PFSK-1 (cell line): ENCODE measurements around the gene GMFB.

Experiments
- FOXP2 ChIP-seq: optimal IDR thresholded peaks from 2 replicates; pipeline ENCODE3; 2011; ENCODE audit warnings: borderline replicate concordance, control low read depth, inconsistent platforms; ENCODE audit not compliant: insufficient read depth; ENCODE audit errors: extremely low read length, extremely low read depth
- POLR2AphosphoS5 ChIP-seq: IDR thresholded peaks from 2 replicates; pipeline ENCODE4 v1.6.1; 2012; ENCODE audit warnings: low read depth, mild to moderate bottlenecking, control low read depth, low read length, moderate library complexity
- SIN3A ChIP-seq: IDR thresholded peaks from 2 replicates; pipeline ENCODE4 v1.6.1; 2012; ENCODE audit warnings: mild to moderate bottlenecking, low read length, moderate library complexity, borderline replicate concordance; ENCODE audit not compliant: insufficient read depth
- TAF1 ChIP-seq: IDR thresholded peaks from 2 replicates; pipeline ENCODE4 v1.6.1; 2012; ENCODE audit warnings: low read length, control low read depth, borderline replicate concordance; ENCODE audit not compliant: insufficient read depth
- TF ChIP-seq, protein P1 (sequence below), 2 experiments: IDR thresholded peaks; 2 replicates each; pipeline versions ENCODE4 v1.6.1 to v1.8.0; 2011 to 2012; ENCODE audit warnings: low read depth in 2 of 2, low read length in 2 of 2, control low read depth in 1 of 2, inconsistent platforms in 1 of 2, mild to moderate bottlenecking in 1 of 2, moderate library complexity in 1 of 2; ENCODE audit not compliant: insufficient read depth in 1 of 2

Gene GMFB

DNA sequence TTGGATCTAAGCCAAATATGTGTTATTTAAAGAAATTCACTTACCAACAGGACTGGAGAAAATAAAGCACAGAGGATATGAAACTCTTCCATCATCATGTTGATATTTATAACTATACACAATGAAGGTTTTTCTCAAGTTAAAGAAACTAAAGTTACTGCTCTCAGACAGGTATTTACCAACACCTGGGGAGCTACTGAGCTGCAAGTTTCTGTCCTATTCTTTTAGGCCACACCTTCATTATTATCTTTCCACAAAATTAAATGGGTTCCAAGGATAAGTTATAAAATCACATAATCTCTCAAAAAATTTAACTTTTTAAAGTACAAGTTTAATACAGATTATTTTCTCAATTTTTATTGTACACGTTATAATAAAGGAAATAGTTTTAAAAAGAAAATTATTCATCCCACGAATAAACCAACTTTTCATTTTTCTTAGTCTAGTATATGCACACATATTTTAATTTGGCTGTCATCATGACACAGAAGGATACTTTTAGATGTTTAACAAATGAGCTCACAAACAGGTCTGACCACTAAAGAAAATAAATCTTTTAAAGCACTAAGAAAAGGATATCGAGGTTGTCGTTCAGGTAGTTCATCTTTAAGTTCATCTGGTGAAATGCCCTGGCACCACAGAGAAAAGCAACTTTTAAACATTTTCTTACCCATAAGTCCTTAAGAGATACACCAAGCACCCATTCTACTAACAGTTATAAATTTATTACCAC lies 7.8 kb downstream of the GMFB start:
- TF ChIP-seq POLR2AphosphoS5 (no peak), FOXP2 (no peak), SIN3A (no peak), TAF1 (no peak)
- TF ChIP-seq, protein P1, sequence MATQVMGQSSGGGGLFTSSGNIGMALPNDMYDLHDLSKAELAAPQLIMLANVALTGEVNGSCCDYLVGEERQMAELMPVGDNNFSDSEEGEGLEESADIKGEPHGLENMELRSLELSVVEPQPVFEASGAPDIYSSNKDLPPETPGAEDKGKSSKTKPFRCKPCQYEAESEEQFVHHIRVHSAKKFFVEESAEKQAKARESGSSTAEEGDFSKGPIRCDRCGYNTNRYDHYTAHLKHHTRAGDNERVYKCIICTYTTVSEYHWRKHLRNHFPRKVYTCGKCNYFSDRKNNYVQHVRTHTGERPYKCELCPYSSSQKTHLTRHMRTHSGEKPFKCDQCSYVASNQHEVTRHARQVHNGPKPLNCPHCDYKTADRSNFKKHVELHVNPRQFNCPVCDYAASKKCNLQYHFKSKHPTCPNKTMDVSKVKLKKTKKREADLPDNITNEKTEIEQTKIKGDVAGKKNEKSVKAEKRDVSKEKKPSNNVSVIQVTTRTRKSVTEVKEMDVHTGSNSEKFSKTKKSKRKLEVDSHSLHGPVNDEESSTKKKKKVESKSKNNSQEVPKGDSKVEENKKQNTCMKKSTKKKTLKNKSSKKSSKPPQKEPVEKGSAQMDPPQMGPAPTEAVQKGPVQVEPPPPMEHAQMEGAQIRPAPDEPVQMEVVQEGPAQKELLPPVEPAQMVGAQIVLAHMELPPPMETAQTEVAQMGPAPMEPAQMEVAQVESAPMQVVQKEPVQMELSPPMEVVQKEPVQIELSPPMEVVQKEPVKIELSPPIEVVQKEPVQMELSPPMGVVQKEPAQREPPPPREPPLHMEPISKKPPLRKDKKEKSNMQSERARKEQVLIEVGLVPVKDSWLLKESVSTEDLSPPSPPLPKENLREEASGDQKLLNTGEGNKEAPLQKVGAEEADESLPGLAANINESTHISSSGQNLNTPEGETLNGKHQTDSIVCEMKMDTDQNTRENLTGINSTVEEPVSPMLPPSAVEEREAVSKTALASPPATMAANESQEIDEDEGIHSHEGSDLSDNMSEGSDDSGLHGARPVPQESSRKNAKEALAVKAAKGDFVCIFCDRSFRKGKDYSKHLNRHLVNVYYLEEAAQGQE (IDR thresholded peaks at IDR 0.05; ENCODE audit: insufficient read depth in 1 of 2, low read depth in 2 of 2, low read length in 2 of 2): no peak

DNA sequence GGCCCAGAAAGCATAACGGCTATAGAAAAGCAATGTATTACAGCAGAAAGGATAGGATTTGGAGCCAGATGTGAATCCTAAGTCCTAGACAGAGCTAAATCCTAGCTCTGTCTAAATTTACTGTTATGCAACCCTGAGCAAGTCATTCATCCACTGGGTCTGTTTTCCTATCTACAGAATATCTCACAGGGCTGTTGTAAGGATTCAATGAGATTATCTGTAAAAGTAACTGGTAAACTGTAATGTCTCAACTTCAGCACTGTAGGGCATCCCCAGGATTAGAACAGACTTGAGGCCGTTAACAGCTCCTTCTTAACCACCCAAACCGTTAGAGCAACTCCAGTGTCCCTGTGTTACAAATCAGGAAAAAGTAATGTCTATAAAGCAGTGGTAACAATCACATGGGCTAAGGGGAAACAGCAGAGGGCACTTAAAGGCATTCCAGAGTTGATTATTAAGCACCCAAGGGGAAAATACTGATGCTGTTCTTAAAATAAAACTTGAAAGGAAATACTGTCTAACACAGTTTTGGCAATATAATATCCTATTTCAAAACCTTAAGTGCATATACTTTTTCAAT lies 10.1 kb downstream of the GMFB start:
- TF ChIP-seq TAF1 (no peak), SIN3A (no peak), FOXP2 (no peak), POLR2AphosphoS5 (no peak)
- TF ChIP-seq, protein P1 (IDR thresholded peaks at IDR 0.05; ENCODE audit: insufficient read depth in 1 of 2, low read depth in 2 of 2, low read length in 2 of 2): no peak

DNA sequence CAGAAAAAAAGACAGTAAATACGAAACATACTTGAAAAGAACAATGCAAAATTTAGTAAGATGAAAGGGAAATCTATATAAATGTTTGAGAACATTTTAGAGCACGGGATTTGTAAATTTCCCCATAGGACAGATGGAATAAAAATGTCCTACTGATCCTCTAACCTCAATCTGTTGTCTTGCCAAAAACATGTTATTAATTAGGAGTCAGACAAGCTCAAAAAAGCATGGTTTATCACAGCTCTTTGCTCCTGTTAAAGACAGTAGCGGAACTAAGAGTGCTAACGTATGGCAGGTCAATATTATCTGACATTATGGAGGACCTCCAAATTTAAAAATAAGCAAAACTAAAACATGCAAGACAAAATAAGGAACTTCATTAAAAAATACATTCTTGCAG lies 12.9 kb downstream of the GMFB start:
- TF ChIP-seq SIN3A: no peak
- TF ChIP-seq POLR2AphosphoS5: no peak
- TF ChIP-seq, protein P1 (IDR thresholded peaks at IDR 0.05; ENCODE audit: insufficient read depth in 1 of 2, low read depth in 2 of 2, low read length in 2 of 2): no peak
- no peak for TF ChIP-seq FOXP2
- TF ChIP-seq TAF1: no peak

DNA sequence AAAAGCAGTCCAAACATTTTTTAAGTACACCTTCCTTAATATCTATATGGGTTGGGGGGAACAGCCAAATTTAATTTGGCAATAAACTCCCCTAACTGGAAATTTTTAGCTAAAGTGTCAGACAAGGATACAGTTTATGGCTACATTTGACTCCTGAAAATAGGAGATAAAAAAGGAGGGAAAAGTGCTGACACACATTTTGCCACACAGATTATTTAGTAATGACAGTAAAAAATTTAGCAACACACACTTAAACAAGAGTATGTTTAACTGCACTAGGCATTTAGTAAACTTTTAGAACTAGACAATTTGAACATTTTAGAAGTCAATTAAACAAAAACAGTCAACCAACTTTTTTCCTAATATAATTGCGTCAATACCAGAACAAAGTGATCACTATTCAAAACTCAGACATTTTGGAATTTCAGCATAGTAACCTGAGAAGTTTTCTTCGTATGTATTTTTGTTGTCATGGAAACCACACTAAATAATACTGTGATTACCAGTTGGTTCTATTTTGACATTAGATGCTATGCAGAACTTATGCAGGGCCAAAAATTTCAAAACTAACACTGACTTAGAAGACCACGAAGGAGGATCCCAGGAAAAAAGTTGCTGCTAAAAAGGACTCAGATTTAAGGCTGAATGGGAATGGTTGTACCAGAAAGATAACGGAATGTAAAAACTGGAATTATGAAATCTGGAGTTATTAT lies 13.4 kb downstream of the GMFB start:
- TF ChIP-seq FOXP2: no peak
- no peak for TF ChIP-seq POLR2AphosphoS5
- TF ChIP-seq, protein P1 (IDR thresholded peaks at IDR 0.05; ENCODE audit: insufficient read depth in 1 of 2, low read depth in 2 of 2, low read length in 2 of 2): no peak
- no peak for TF ChIP-seq SIN3A
- TF ChIP-seq TAF1: no peak
